NCI-H1694 treated with DMSO at 0.1 percent for 48 hours (cell line): Measurements from ENCODE around the gene SFXN2.
A peak's percentile ranks its signal among the peaks of the same experiment; 100 is the strongest.
"Not testable (repeated sequence)": the region's sequence is repeated elsewhere in the genome, so short reads cannot be mapped to it uniquely, and the experiment has no call there.

Experiments used
- DNase-seq: peaks from one replicate; lab custom pipeline; 2025; lab: John Stamatoyannopoulos, UW

Gene SFXN2

DNA sequence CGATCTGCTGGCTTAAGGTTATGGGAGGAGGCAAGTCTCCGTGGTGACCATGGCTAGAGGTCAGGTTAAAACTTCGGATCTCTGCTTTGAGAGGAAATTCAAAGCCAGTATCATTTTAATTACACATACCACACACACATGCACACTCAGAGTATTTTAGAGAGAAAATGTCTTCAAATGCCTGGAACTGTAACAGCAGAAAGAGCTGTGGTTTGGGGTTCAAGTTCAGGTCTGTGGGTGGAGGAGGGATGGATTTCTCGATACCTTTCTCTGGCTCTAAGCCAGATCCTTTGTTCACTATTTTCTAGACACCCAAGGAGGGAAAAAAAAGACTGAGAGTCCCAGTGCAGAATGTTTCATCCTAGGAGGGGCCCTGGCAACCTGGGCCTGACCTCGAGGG, 32.7 kb upstream of the SFXN2 start:
- no peak for DNase-seq

DNA sequence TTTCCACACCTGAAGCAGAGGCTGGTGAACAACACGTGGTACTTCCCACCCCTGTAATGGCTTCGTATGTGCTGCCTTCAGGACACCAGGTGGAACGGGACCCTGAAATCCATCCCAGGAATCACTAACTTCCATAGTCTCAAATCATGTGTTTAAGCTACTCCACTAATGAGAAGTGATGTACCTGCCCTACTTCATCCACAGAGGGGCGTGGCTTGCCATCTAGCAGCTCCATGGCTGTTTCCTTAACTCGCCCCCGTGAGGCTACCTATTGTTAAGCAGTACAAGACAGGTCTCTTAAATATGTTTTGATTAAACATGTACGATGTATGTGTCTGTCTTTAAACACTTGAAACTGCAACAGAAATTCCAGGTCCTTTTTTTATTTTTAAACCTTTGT, 32.0 kb upstream of the SFXN2 start:
- no peak for DNase-seq

DNA sequence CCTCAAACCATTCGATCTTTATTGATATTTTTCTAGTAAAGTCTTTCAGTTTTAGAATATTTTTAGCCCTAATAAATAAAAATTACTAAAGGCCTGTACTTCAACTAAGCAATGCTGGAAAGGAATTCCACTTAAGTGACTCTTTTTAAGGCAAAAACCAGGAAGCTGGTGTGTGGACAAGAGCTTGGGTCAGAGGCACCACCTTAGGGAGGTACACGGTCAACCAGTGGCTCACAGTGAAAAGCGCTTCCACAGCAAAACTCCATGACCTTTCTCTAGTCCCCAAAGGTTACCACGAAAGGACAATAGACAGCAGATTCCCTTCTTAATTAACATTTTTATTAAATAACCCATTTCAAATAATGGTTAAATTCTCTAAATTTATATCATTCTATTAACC, 31.5 kb upstream of the SFXN2 start:
- no peak for DNase-seq

- DNase-seq: no peak
Observed at GRCh38 chr10:102683736-102684135, 30.7 kb upstream of the SFXN2 start.

- DNase-seq: no peak
Observed at GRCh38 chr10:102691285-102692066, 23.0 kb upstream of the SFXN2 start.

- DNase-seq: not testable (repeated sequence)
Observed at GRCh38 chr10:102695401-102695800, 19.0 kb upstream of the SFXN2 start.

DNA sequence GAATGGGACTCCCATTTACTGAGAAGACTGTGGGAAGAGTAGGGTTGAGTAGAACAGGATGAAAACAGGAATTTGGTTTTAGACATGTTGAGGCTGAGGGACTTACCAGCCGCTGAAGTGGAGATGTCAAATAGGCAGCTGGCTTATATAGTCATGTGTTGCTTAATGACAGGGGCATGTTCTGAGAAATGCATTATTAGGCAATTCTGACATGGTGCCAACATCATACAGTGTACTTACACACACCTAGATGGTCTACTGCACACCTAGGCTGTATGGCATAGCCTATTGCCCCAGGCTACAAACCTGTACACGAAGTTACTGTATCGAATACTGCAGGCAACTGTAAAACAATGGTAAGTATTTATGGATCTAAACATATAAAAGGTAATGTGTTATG, 17.7 kb upstream of the SFXN2 start:
- DNase-seq: no peak

GRCh38 chr10:102698894-102699293, 15.5 kb upstream of the SFXN2 start:
- no peak for DNase-seq

DNA sequence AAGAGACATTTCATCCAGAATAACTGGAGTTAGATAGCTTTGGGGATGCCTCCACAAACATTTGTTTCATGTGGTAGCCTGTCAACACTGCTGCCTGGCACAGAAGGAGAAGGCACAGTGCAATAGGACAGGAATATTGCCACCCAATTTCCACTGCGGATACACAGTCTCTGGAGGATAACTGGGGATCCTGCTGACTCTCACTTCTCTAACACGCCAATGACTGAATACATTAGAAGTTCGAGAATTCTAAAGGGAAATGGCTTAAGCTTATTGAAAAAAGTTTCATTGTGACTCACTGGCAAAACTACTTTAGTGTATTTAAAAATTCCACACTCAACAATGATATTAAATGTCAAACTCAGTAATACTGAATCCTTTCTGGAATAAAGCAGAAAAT, 13.2 kb upstream of the SFXN2 start:
- DNase-seq: no peak

DNA sequence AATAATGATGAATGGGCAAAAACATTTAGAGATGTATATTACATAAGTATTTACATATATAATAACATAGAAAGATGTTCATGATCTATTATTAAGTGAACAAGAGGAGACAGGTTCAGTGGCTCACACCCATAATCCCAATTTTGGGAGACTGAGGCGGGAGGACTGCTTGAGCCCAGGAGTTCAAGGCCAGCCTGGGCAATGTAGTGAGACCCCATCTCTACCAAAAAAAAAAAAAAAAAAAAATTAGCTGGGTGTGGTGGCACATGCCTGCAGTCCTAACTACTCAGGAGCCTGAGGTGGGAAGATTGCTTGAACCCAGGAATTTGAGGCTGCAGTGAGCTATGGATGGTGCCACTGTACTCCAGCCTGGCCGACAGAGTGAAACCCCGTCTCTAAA, 12.6 kb upstream of the SFXN2 start:
- no peak for DNase-seq

DNA sequence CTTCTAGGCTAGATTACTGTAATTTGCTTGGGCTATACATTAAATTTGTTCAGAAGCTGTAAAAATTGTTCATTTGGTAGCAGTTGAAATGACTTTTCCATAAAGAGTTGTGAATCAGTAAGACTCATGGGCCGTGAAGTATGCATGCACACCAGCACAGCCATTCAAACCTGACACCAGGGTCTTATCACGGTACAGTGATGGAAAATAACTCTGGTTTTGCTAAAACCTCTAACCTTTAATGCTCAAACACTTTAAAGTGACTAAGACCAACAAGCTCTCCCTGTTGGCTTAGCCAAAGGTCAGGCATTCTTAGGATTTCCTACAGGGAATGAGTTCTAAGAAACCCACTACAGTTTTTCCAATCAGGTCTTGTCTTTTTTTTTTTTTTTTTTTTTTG, 11.7 kb upstream of the SFXN2 start:
- no peak for DNase-seq

GRCh38 chr10:102704915-102705314, 9.5 kb upstream of the SFXN2 start:
- no peak for DNase-seq

GRCh38 chr10:102705531-102705930, 8.9 kb upstream of the SFXN2 start:
- DNase-seq: no peak

DNA sequence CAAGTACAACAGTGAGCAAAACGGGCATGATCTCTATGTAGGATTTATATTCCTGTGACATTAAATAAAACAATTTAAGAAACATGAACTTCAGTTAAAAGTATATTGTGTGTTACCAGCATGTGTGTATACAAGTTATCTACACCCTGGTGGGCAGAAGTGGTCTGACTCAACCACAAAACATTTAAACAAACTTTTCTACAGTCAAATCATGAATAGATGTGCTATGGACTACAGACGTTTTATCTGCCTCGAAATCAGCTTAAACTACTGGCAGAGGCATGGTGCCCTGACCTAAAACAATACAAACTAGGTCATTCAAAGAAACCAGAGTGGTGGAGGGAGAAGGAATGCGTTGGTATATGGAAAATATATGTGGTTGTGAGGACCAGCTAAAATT, 3.8 kb upstream of the SFXN2 start:
- no peak for DNase-seq

GRCh38 chr10:102712089-102712488, 2.3 kb upstream of the SFXN2 start:
- DNase-seq: no peak

DNA sequence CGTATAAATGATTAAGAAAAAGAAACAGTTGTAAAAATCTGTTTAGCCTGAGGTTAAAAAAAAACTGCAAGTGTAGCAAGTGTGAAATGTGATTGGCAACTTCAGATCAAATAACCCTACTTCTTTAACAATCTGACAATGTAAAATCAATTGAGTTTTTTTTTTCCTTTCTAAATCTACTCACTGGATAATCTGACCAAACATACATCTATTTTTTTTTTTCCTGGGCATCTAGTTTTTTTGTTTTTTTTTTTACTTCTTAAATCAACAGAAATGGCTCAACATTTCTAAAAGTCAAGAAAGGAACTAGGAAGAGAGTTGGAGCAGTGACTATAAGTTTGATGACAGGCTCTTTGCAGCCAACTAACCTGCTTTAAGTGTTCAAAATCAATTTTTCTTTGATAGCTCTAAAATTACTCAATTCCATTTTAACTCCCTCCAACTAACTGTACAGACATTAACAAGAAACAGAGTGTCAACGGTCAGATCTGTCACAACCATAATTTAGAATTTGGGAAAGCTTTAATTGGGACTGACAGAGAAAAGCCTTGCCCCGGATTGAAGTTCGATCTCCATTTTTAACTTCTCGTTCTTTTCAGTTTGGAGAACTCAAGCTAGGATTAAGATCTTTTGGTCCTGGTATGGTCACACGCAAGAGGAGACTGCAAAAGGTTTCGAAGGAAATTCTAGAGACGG, 1.4 kb upstream of the SFXN2 start:
- DNase-seq: peak; percentile 3

DNA sequence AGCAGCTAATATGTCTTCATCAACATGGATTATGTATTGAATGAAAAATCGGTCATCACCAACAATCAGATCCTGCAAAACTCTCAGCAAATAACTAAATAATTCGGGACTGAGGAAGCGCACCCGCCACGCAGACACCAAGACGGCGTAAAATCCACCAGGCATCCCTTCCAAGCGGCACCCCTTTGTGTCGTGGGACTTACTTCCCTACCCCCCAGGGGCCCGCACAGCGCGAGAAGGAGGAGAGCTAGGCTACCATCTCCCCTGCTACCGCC, 960 bp upstream of the SFXN2 start:
- DNase-seq: no peak

- peak; percentile 90 for DNase-seq
Observed at GRCh38 chr10:102713814-102714620, 419 bp upstream of the SFXN2 start, which contains the start of gene ARL3. Gene ARL3 (minus strand): TSS chr10:102714397. CDS start chr10:102714275, 122 bp downstream.

GRCh38 chr10:102715880-102716279, 1.4 kb downstream of the SFXN2 start:
- DNase-seq: no peak

- DNase-seq: not testable (repeated sequence)
Observed at GRCh38 chr10:102716900-102717565, 2.6 kb downstream of the SFXN2 start.

GRCh38 chr10:102718220-102718619, 3.8 kb downstream of the SFXN2 start:
- no peak for DNase-seq

GRCh38 chr10:102720337-102720736, 5.9 kb downstream of the SFXN2 start:
- no peak for DNase-seq
